Fibroblast of skin of abdomen (primary cell): Measurements from ENCODE around the gene HPSE2.

Source experiments
- DNase-seq: peaks from one replicate; pipeline ENCODE4 v3.0.0-alpha.2; 2013

Gene HPSE2

DNA sequence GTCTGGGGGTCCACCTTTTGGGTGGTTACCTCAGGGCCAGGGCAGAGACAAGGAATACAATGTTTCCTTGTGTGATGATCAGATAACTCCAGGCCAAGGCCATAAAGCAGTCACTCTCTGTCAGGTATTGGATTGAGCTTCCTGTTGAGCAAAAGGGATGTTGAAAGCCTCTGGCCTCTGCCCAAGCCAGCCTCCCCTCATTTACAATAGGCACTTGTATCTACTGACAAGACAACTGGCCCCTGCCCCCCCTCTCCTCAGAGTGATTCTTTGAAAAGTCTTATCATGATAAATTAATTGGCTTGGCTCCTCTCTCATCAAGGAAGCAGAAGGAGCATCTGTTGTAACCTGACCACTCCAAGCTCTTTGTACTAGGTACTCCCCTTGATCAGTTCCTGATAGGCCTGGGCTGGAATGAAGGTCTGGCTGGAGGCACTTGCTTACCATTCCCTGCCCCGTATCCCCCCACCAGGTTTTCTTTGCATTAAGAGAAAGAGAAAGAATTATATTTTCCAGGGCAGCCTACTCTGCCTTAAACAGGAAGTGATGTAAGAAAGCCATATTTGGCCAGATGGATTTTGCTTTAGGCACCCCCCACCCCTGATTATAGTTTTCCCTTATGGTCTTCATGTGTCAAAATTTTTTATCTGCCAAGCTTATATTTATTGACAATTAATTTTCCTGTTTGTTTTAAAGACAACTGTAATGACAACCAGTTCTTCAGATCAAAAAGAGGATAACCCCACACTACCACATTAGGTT lies 746.8 kb downstream of the HPSE2 start:
- no peak for DNase-seq

DNA sequence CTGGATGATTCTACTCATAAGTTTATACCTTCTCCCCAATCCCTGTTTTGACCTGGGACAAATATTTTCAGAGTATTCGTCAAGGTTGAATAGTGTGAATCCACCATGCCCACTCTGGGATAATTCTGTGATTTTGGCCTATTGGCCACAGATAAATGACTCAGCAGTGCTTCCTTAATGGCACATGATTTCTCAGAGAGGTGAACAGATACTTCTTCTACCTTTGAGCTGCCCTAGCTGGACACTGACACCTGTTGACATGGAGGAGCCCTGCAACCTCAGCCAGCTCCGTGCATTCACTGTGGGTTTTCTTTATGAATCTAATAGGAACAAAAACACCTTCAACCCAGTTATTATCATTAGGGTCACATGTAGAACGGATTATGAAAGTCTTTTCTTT lies 748.0 kb downstream of the HPSE2 start:
- no peak for DNase-seq

DNA sequence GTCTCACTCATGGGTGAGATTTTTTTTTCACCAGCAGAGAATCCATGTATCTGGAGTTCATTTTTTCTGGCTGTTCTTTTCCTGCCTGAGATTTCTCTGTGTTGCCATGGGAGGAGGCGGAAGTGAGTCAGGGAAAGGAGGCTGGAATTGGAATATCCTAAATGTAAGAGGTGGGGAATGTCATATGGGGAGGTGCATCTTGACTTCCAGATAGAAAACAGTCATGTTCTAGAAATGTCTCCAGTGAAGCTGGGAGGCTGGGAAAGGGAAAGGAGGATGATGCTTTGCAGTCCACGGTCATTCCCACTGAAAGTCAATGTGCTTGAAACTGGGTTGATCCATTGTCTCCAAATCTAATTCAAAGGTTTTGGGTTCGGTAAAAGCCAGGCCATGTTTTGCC lies 749.2 kb downstream of the HPSE2 start:
- DNase-seq = peak; percentile 89

DNA sequence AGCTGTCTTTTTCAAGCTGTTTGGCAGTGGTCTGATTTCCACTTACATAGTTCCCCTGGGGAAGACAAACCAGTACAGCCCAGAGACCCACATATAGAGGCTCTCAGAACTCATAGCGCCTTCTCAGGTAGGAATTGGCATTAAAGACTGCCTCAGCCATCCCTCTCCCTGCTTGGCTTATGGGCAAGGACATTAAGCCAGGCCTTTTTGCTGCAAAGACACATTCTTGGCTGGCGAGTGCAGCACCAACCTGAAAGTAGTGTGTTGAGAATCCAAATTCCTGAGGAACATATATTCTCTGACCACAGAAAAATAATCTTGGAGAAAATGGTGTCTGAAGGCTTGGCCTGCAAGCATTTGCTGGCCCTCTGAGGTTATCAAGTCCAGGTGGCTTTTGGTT lies 749.7 kb downstream of the HPSE2 start:
- peak; percentile 81 for DNase-seq

DNA sequence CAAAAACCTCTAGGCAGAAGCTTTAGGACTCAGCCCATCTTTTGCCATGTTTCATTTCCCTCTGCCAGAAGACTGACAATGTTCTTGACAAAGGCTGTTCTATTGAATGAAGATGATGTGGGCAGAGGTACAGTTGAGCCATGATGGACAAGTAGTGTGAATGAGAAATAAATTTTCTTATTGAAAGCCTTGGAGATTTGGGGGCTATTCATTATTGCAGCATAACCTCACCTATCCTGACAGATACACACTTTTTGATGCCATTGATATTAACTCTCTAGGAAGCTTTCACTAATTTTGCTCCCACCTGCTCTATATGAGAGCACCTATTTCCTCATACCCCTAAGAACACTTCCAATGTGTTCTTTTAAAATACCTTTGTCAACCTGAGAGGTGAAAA lies 752.0 kb downstream of the HPSE2 start:
- DNase-seq = no peak

DNA sequence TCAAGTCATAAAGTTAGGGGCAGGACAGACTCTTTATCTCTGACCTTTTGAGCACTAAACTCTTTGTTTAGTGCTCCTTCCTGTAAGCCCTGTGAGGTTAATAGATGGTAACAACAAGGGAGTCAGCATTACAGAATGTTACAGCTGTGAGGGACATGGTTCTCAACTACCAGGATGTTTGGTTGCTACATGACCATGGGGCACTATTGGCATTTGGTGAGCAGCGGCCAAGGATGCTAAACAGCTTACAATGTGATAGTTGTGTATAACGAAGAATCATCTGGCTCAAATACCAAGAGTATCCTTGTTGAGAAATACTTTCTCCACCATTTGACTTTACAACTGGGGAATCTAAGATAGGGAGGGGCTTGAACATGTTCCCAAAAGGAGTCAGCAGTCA lies 753.6 kb downstream of the HPSE2 start:
- DNase-seq = no peak

DNA sequence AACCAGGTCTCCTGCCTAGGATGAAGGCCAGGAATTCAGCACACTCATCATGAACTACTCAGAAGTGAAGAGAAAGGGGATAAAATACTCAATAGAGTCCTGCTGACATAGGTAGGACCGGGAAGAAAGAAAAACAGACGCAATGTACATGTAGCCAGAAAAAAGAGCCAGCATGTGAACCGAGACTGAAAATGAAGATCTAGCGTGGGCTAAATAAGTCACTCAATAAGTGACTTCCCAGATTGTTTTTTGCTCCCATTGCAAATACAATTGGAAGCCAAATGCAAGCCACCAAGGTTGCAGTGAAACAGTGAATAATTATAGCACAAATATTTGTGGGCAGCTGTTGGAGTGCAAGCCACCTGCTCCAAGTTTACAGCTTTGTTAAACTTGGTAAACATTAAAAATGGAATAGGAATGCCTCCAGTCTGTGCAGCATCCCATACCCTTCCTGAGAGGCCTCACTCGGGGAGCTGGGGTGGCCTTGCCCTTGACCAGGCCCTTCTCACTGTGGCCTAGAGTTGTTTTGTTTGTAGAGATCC lies 754.2 kb downstream of the HPSE2 start:
- DNase-seq = no peak

DNA sequence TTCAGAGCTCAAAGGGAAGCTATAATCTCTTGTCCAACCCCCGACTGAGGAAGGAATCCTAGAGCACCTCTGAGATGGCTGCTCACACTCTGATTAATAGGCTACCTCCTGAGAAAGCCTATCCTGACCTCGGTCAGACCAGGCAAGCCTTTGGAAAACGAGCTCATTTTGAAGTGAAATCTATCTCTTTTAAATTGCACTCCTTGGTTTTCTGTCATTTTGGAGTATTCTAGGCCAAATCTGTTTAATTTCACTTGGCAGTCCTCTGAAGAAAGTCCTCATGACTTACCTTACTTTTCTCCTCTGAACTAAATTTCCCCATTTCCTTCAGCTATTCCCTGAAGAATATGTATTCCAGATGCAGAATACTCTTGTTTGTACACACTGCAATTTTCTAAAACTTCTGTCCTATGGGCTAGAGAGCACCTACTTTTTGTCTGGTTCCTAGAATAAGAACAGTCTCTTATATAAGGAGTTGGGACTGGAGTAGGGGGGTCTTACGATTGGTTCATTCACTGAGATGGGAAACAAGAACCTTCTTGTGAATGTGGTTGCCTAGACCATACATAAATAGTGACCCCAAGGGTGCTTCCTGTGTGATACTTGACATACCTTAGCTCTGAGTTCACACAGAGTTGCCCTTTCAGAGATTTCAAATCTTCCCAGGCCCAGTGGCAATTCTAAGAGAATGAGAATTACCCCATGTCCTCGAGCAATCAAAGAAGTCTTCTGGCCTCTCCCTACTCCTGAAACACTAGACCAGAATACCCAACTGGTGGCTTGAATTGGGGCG lies 757.0 kb downstream of the HPSE2 start:
- DNase-seq = peak; percentile 26

DNA sequence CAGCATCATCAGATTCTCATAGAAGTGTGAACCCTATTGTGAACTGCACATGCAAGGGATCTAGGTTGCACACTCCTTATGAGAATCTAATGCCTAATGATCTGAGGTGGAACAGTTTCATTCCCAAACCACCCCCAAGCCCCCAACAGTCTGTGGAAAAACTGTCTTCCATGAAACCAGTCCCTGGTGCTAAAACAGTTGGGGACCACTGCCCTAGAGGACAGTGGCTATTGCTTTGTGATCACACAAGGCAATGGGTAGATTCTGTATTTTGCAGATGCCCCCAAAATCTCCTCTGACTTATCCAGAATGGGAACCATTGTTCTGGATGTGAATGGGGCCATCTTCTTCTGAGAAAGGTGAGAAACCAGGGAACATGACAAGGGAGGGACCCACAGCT lies 757.8 kb downstream of the HPSE2 start:
- DNase-seq = no peak

DNA sequence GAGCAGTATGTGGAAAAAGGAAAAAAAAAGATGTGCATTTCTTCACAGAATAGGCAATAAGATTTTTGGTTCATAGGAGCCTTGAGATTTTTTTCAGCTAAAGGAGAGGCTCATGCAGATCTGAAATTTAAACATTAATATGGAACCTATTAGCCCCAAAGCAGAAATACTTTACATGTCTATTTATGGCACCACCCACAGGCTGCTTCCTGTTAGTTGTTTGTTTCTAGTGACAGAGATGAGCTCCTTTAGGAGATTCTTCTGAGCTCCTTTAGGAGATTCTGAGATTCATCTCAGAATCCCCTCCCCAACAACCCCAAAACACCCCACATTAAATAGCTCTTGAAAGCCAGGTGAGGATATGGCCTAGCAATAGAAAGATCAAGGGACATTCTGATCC lies 761.0 kb downstream of the HPSE2 start:
- DNase-seq = no peak

DNA sequence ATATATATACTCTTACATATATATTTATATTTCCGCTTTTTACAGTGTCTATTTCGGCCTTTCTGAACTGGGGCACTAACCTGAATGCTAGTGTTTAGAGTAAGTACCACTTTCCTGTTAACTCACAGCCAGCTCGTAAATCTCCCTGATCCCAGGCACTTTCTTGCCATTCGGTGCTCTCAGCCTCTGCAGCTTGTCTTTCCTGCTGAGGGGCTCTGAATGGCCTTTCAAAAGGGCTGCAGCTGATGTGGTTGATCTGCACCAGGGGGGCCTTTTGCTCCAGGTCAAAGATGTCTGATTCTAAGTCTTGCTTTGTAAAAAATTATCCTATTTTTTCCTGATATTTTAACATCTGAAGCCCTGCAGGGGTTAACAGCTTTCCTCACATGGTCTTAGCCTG lies 763.5 kb downstream of the HPSE2 start:
- no peak for DNase-seq

DNA sequence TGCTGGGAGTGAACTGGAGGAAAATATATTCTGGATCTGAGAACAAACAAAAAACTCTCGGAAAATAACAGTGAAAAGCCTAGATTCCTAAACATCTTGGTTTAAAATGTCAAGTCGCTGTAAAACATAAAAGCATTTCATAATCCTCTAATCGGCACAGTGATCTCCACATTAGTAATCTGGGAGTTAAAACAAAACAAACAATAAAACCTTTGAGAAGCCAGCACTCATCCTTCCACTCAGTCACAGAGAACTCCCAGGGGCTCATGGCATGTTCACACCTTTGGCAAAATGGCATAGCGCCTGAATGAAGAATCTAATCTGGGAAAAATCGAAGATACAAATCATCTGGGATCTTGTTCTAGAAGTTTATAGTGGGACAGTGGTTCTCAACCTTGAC lies 764.8 kb downstream of the HPSE2 start:
- no peak for DNase-seq

DNA sequence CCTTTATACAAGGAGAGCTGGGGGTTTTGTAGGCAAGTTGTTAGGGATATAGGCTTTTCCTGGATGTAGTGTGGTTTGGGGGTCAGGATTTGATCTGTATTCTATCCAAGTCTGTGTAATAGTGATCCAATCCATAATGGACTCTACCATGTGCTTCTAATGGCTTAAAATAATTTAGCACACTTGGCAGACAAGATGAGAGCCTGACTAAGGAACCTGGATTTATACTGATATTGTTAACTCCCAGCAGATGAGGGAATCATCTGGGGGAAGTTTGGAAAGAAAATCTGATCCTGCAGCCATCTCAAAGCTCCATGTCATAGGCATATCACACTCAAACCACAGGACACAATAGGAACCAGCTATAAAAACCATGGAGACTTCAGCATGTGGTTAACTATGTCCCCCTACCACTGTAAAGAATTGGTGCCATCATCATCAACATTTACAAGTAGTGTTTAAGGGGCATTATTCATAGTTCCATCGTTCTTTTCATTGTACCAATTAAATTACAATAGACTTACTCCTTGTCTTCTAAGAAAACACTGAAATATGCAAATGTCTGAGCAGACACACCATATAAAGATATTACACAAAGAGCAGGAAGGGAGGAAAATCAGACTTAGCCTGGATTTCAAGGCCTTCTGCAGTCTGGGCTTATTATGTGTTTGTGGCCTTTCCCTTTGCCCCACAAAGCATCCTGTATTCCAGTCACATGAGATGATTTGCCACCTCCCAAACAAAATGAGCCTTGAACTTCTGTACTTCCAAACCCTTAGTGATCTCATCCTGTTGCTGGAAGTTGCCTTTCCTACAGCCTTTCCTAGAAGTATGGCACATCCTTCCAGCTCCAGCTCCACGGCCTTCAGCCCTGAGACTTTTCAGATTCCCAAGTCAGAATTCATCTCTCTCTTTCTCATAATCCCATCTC lies 766.4 kb downstream of the HPSE2 start:
- no peak for DNase-seq

DNA sequence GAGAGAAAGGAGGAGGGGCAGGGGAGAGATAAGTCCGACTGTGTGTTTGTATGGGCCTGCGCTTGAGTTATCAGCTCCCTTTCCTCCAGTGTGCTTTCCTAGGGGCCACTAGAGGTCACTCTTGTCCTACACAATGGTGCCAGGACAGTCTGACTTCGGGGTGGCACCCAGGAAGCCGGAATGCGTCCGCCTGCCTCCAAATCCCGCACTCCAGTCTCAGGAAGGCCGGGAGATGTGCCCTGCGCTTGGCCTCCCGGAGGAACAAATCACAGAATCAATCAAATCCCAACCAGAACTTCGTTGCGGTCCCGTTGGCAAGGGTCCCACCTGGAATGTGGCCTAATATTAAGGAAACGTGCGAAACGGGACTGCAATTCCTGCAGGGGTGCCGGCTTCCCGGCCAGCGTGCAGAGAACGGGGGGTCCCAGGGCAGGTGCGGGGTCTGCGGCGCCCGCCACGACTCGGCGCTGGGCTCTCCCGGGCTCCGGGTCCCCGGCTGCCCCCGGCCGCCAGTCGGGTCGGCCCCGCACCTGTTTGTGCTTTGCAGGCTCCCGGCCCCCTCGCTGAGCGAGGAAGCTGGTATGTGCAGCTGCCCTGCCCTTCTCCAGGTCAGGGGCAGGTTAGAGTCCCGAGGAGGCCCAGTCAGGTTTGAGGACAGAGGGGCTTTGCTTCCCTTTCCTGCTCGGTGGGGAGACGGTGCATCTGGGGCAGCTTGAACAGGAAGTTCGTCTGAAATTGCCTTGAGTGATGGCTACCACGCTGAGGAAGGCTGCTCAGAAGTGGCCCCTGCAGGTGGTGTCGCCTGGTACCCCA lies 767.9 kb downstream of the HPSE2 start:
- peak; percentile 88 for DNase-seq

DNA sequence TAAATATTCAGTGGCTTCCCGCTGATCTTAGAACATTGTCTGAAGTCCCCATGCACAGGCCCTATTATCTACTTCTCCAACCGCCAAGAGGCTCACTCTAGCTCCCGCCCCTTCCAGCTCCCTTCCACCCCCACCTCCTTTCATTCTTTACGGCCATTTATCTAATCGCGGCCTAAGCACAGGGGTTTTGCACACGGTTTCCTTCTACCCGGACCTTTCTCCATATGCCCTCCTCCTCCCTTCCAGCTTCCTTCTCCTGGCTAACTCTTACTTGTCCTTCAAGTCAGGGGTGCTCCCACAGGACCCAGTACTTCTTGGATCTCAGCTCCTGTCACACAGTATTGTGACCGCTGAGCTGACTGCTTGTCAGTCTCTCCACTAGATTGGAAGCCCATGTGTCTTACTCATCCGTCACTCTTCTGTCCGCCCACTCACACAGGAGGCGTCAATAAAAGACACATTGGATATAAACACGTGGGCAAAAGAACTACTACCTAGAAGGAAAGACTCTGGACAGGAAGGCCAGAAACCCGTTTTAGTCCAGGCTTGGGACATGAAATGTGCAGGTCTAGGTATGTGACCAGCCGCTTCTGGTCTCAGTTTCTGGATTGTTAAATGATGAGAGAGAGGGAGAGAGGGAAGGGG lies 768.7 kb downstream of the HPSE2 start:
- DNase-seq = no peak

DNA sequence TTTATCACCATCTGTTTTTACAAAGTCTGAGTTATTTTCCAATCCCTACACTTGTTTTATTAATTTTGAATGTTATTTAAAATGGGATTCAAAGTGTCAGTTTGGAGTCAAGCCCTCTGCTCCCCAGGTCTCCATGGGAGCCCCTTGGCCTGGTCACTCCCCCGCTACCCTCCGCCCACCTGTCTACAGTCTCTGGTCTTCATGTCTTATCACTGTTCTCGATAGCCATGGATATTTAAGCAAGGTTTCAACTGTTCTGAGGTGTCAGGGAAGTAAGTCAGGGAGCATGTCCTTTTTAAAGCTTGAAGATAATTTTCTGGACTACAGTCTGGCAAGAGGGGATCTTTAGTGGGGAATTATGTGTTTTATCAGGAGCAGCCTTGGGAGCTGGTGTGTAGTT lies 769.8 kb downstream of the HPSE2 start:
- DNase-seq = no peak

DNA sequence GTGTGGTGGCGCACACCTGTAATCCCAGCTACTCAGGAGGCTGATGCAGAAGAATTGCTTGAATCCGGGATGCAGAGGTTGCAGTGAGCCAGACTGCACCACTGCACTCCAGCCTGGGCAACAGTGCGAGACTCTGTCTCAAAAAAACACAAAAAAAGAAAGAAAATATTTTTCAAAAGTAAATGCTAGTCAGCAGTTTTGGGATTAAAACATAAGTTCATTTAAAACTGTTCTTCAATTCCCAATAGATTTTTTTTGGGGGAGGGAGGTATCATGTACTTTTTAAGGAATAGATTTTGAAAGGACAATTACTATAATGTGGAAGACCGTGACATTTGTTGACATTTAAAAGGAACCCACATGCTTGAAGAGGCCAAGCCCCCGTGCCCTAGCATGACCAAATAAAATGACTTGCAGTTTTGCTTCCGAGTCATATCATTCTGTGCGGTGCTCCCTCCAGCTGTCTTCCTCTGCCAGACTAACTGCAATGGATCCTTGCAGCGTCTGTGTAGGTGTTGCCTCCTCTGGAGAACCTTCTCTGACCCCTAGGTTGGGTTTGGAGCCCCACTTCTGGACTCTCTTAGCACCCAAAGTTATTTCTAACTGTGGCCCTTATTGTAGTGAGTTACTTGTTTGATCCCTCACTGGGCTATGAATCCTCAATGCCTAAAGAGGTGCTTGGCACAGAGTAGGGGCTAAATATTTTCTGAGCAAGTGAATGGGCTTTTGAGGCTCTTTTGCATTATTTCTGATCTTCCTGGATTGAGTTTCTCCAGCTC lies 771.5 kb downstream of the HPSE2 start:
- no peak for DNase-seq

DNA sequence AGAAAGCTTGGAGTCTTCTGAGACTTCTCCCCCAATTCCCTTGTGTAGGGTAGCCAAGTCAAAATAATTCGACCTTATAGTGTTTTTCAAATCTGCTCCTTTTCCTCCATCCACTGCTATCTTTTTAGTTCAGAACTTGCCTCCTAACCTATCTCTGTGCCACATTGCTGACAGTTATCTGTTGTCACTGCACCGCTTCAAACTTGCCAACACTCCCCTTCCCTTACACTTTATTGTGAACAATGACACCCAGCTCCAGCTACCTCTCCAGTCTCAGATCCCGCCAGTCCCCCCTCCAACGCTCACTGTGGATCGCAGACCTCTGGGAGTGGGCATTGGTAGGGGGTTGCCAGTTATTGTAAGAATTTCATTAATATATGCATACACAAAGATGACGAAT lies 772.6 kb downstream of the HPSE2 start:
- no peak for DNase-seq

DNA sequence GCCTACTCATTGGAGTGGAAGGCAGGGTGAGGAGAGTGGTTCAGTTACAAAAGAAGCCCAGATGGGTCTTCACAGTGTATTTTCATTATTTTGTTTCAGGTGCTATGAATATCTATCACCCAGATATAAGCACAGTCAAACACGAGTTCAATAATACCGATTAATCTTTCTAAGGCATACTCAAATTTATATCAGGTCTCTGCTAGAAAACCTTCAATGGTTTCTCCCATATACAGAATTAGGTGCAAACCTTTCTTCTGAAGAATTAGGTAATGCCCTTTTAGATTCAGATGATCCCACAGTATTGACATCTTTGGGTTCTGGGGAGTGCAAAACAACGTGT lies 774.2 kb downstream of the HPSE2 start:
- DNase-seq = no peak

DNA sequence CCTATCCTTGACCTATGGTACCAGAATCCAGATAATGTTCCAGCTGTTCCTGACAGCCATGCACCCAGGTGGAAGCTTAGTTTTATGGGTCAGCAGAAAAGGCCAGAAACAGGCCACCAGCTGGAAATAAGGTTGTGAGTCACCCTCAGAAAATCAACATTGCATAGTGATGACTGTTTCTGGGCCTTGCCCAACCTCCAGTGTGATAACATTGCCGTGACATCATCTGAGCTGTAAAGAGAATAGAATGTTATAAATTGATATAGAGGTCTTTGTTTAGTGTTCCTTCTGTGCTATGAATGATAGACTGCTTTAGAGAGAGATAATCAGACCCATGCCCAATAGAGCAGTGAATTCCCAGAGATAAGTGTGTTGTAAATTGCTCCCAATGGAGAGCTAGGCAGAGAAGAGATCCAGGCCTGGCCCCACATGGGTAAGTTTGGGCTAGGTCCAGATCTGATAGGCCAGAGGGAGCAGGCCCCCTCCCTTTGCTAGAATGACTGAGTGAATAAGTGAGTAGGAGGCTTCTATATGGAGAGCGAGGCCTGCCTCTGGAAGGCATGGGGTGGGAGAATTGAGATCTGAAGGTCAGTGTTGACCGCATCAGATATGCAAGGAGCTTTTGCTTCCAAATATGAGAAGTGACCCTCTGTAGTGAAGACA lies 774.7 kb downstream of the HPSE2 start:
- peak; percentile 91 for DNase-seq
